Thyroid gland (tissue), 4 donors: Measurements from ENCODE around the gene WDR64. TPM values are rescaled to one million over a fixed set of nuclear protein-coding genes. Genes with fewer than 3 reads are reported as not detected.

Source experiments
- DNase-seq, 2 donors: peaks; one replicate each; pipeline ENCODE4 v3.0.0-alpha.2; 2019
- H3K27ac ChIP-seq, 3 donors: fragments of 200-600 bp; sonication (generic); 1 replicate in 2 of 3; 2 replicates in 1 of 3; pipeline ENCODE4 v1.5.1; 2016 to 2019; ENCODE audit warnings: mild to moderate bottlenecking in 1 of 3, moderate library complexity in 1 of 3
- H3K27me3 ChIP-seq: fragments of 200-600 bp; sonication (generic); one replicate; pipeline ENCODE4 v1.5.1; 2019
- H3K36me3 ChIP-seq, 2 donors: fragments of 200-600 bp; sonication (generic); one replicate each; pipeline ENCODE4 v1.5.1; 2016 to 2019
- H3K4me1 ChIP-seq, 2 donors: fragments of 200-600 bp; sonication (generic); one replicate each; pipeline ENCODE4 v1.5.1; 2017 to 2019
- H3K4me3 ChIP-seq, 3 donors: fragments of 200-600 bp; sonication (generic); replicated peaks in 1 of 3; 1 replicate in 2 of 3; 2 replicates in 1 of 3; pipeline ENCODE4 v1.5.1; 2016; ENCODE audit warnings: mild to moderate bottlenecking in 1 of 3
- H3K9me3 ChIP-seq: fragments of 200-600 bp; sonication (generic); one replicate; pipeline ENCODE4 v1.5.1; 2017
- CTCF ChIP-seq, 6 experiments: fragments of 200-600 bp in 3 of 6; fragments of 450-650 bp in 3 of 6; sonication (generic) in 3 of 6; IDR thresholded peaks; one replicate each; pipeline ENCODE4 v1.5.1; 2016 to 2019; ENCODE audit warnings: antibody characterized with exemption in 6 of 6, mild to moderate bottlenecking in 2 of 6, inconsistent platforms in 1 of 6, moderate library complexity in 1 of 6
- POLR2A ChIP-seq, 2 donors: fragments of 450-650 bp; IDR thresholded peaks; one replicate each; pipeline ENCODE4 v1.6.1; 2017; ENCODE audit warnings: antibody characterized with exemption in 2 of 2, mild to moderate bottlenecking in 2 of 2, moderate library complexity in 1 of 2
- WGBS, 2 donors: methylation state at CpG; one replicate each; pipeline ENCODE4 v1.1.5; 2017; 5-methylcytosine and 5-hydroxymethylcytosine counted together
- intact Hi-C: fragments of 100-400 bp; cut with DNase I; formaldehyde crosslinking; loops from one replicate; pipeline ENCODE4 v1.15.1; 2023
- total RNA-seq, 4 donors: library from RNA; depleted of rRNA; stranded (reverse); fragments of >200 nt; gene quantifications; one replicate each; pipeline ENCODE4 v1.2.3, GENCODE V29; 2016

The WDR64 gene
- total RNA-seq, 4 donors from 2014 or later = not detected

- Histone ChIP-seq H3K4me1 (no peaks in the 10 kb centered on the region), H3K9me3 (no peaks in the 10 kb centered on the region)
Measured at GRCh38 chr1:241666419-241666818, 14.3 kb downstream of the WDR64 start.

GRCh38 chr1:241672301-241672700, 20.2 kb downstream of the WDR64 start:
- Histone ChIP-seq H3K4me1 (no peaks in the 10 kb centered on the region), H3K27ac (no peak overlapping the region), H3K27me3 (no peaks in the 10 kb centered on the region), H3K4me3 (no peak overlapping the region), H3K9me3 (no peaks in the 10 kb centered on the region), H3K36me3 (no peaks in the 10 kb centered on the region)
- TF ChIP-seq CTCF (IDR thresholded peaks at IDR 0.05) (no peak), POLR2A (IDR thresholded peaks at IDR 0.05) (no peak)
- intact Hi-C loops = no loop called here
- DNase-seq = no peak
- 91 to 94% methylated on average over 1 of the region's 1 CpG for WGBS, 2 donors

More at GRCh38 chr1:241666419-241666818, 14.3 kb downstream of the WDR64 start:
- intact Hi-C loops = no loop called here
- WGBS, 2 donors = 91 to 92% methylated on average over 3 of the region's 3 CpGs
- DNase-seq = no peak
- Histone ChIP-seq H3K27me3 (no peaks in the 10 kb centered on the region), H3K27ac (no peak overlapping the region), H3K4me3 (no peak overlapping the region), H3K36me3 (no peaks in the 10 kb centered on the region)
- TF ChIP-seq POLR2A (IDR thresholded peaks at IDR 0.05) (no peak), CTCF (IDR thresholded peaks at IDR 0.05) (no peak)

GRCh38 chr1:241674805-241675384, 22.8 kb downstream of the WDR64 start:
- WGBS, 2 donors = 92 to 100% methylated on average over 1 of the region's 1 CpG
- intact Hi-C loops = no loop called here

GRCh38 chr1:241675983-241676382, 23.9 kb downstream of the WDR64 start:
- Histone ChIP-seq H3K27ac (no peak overlapping the region), H3K4me3 (no peak overlapping the region), H3K4me1 (no peaks in the 10 kb centered on the region), H3K9me3 (no peaks in the 10 kb centered on the region), H3K36me3 (no peaks in the 10 kb centered on the region), H3K27me3 (no peaks in the 10 kb centered on the region)
- intact Hi-C loops = no loop called here
- WGBS, 2 donors = 58 to 69% methylated on average over 4 of the region's 4 CpGs
- no peak for TF ChIP-seq POLR2A (IDR thresholded peaks at IDR 0.05)
- TF ChIP-seq CTCF (IDR thresholded peaks at IDR 0.05) = no peak
- no peak for DNase-seq

More at GRCh38 chr1:241674805-241675384, 22.8 kb downstream of the WDR64 start:
- H3K36me3 ChIP-seq = no peaks in the 10 kb centered on the region
- no peak for TF ChIP-seq POLR2A (IDR thresholded peaks at IDR 0.05)
- no peak for TF ChIP-seq CTCF (IDR thresholded peaks at IDR 0.05)
- DNase-seq = no peak
- no peaks in the 10 kb centered on the region for H3K9me3 ChIP-seq
- no peaks in the 10 kb centered on the region for H3K27me3 ChIP-seq
- no peak overlapping the region for H3K4me3 ChIP-seq
- H3K27ac ChIP-seq = no peak overlapping the region
- no peaks in the 10 kb centered on the region for H3K4me1 ChIP-seq

GRCh38 chr1:241677201-241677600, 25.1 kb downstream of the WDR64 start:
- no peak for DNase-seq
- Histone ChIP-seq H3K4me3 (no peak overlapping the region), H3K9me3 (no peaks in the 10 kb centered on the region), H3K36me3 (no peaks in the 10 kb centered on the region), H3K27me3 (no peaks in the 10 kb centered on the region), H3K27ac (no peak overlapping the region), H3K4me1 (no peaks in the 10 kb centered on the region)
- intact Hi-C loops = no loop called here
- 54% methylated on average over 5 of the region's 5 CpGs for WGBS, 2 donors
- TF ChIP-seq CTCF (IDR thresholded peaks at IDR 0.05) = no peak
- TF ChIP-seq POLR2A (IDR thresholded peaks at IDR 0.05) = no peak
